ENCODE results near the gene TRIM9. TPM values are rescaled to one million over a fixed set of nuclear protein-coding genes. Genes with fewer than 3 reads are reported as not detected.

TRIM9 gene
- total RNA-seq, 1 experiment from 2014 or later, result 0.63 TPM

DNA sequence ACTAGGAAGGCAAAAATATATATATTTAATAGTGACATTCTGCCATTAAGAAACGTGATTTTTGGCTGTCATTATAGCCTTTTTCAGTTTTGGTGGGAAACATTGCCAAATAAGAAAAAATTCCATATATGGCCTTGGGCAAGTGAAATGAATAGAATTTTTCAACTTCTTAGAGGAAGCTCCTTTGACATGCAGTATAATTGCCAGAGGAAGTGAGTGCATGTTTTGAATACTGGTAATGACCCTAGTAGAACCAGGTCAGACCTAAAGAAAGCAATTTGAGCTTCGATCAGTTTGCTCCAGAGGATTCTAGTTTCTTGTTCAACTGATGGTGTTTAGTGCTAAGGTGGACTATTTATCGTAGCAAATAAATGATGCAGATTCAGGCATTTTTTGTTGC is 26.2 kb upstream of the TRIM9 start:
- H3K9ac ChIP-seq (ENCODE audit: low read length), result no peak overlapping the region
- no peak overlapping the region for H2AFZ ChIP-seq (ENCODE audit: low read length)
- H3K4me2 ChIP-seq (ENCODE audit: low read depth, low read length, poor library complexity, severe bottlenecking), result no peak overlapping the region
- no peaks in the 10 kb centered on the region for H4K20me1 ChIP-seq (ENCODE audit: insufficient read depth, low read depth, low read length)
- H3K79me2 ChIP-seq (ENCODE audit: low read length), result no peaks in the 10 kb centered on the region
- no peak overlapping the region for H3K4me3 ChIP-seq (ENCODE audit: low read length)
- DNase-seq, result no peak
- H3K27me3 ChIP-seq (ENCODE audit: low read length), result no peaks in the 10 kb centered on the region
- H3K9me3 ChIP-seq (ENCODE audit: low read length), result no peaks in the 10 kb centered on the region
- H3K27ac ChIP-seq (ENCODE audit: low read length), result no peak overlapping the region
- no peaks in the 10 kb centered on the region for H3K9me2 ChIP-seq (replicated peaks; ENCODE audit: insufficient read depth, low read length)
- no peaks in the 10 kb centered on the region for H3K36me3 ChIP-seq (ENCODE audit: insufficient read depth, low read length)
- H3K4me1 ChIP-seq (ENCODE audit: low read length), result no peaks in the 10 kb centered on the region

DNA sequence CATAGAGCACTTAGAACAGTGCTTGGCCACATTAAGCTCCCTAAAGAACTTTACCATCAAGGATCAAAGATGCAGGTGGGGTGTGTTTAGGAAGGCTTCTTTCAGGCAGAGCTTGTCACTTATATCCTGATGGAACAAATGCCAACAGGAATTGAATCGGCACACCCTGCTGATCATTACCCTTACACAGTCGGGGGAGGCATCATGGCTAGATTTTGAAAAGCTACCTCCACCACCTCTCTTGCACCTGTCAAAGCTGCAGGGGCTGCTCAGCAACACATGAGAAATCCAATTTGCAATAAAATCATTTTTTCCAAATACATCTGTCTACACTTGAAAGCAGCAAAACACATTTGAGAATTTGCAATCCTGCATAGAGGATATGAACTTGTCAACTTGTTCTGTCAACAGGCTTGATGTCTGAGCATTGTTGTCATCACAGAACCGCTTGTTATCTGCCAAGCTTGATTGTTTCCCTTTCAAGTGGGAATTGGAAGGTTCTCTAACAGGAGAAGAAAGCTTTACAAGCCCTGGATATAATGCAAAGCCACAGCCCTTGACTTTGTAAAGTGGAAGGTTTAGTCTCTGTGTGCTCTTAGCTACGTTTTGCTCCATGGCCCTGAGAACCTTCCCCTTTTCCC is 24.6 kb upstream of the TRIM9 start:
- H3K9ac ChIP-seq (ENCODE audit: low read length), result no peak overlapping the region
- H3K4me1 ChIP-seq (ENCODE audit: low read length), result no peaks in the 10 kb centered on the region
- no peaks in the 10 kb centered on the region for H3K79me2 ChIP-seq (ENCODE audit: low read length)
- DNase-seq, result no peak
- no peak overlapping the region for H3K4me3 ChIP-seq (ENCODE audit: low read length)
- H4K20me1 ChIP-seq (ENCODE audit: insufficient read depth, low read depth, low read length), result no peaks in the 10 kb centered on the region
- H3K4me2 ChIP-seq (ENCODE audit: low read depth, low read length, poor library complexity, severe bottlenecking), result no peak overlapping the region
- H3K36me3 ChIP-seq (ENCODE audit: insufficient read depth, low read length), result no peaks in the 10 kb centered on the region
- H3K27ac ChIP-seq (ENCODE audit: low read length), result no peak overlapping the region
- H3K27me3 ChIP-seq (ENCODE audit: low read length), result no peaks in the 10 kb centered on the region
- H3K9me2 ChIP-seq (replicated peaks; ENCODE audit: insufficient read depth, low read length), result no peaks in the 10 kb centered on the region
- H2AFZ ChIP-seq (ENCODE audit: low read length), result no peak overlapping the region
- H3K9me3 ChIP-seq (ENCODE audit: low read length), result no peaks in the 10 kb centered on the region

DNA sequence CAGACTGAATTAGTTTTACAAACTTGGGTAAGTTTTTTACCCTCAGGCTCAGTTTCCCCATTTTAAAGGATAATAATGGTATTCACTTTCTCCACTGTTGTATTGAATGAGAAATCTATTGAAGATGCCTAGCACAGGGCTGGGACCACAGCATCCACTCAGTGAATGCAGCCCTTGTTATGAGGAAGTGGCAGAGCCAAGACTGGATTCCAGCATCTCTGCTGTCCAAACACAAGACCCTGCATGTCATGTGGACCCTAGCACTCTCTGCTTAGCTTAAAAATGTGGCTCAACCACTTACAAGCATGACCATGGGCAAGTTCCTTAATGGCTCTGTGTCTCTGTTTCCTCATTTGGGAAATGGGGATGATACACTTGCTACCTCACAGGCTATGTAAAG is 24.1 kb upstream of the TRIM9 start:
- Histone ChIP-seq H3K4me2 (ENCODE audit: low read depth, low read length, poor library complexity, severe bottlenecking) (no peak overlapping the region), H2AFZ (ENCODE audit: low read length) (no peak overlapping the region), H3K27ac (ENCODE audit: low read length) (no peak overlapping the region), H3K27me3 (ENCODE audit: low read length) (no peaks in the 10 kb centered on the region), H3K79me2 (ENCODE audit: low read length) (no peaks in the 10 kb centered on the region), H3K4me1 (ENCODE audit: low read length) (no peaks in the 10 kb centered on the region), H3K9ac (ENCODE audit: low read length) (no peak overlapping the region), H4K20me1 (ENCODE audit: insufficient read depth, low read depth, low read length) (no peaks in the 10 kb centered on the region), H3K4me3 (ENCODE audit: low read length) (no peak overlapping the region), H3K36me3 (ENCODE audit: insufficient read depth, low read length) (no peaks in the 10 kb centered on the region), H3K9me2 (replicated peaks; ENCODE audit: insufficient read depth, low read length) (no peaks in the 10 kb centered on the region), H3K9me3 (ENCODE audit: low read length) (no peaks in the 10 kb centered on the region)
- DNase-seq, result no peak

DNA sequence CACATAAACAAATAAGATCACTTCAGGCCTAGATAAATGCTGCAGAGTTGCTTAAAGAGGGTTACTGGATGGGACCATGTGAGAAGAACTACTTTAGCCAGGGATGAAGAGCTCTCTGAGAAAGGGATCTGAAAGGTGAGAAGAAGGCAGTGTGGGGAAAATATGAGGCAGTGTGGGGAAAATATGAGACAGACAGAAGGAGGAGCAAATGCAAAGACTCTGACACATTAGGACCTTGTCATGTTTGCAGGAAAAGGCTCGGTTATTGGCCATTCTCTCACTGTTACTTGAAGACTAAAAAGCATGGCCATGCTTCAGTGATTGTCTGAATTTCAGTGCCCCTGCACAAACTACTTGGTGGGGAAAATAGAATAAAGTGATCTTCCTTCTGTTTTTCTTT is 22.7 kb upstream of the TRIM9 start:
- H2AFZ ChIP-seq (ENCODE audit: low read length), result no peak overlapping the region
- DNase-seq, result no peak
- no peaks in the 10 kb centered on the region for H3K79me2 ChIP-seq (ENCODE audit: low read length)

DNA sequence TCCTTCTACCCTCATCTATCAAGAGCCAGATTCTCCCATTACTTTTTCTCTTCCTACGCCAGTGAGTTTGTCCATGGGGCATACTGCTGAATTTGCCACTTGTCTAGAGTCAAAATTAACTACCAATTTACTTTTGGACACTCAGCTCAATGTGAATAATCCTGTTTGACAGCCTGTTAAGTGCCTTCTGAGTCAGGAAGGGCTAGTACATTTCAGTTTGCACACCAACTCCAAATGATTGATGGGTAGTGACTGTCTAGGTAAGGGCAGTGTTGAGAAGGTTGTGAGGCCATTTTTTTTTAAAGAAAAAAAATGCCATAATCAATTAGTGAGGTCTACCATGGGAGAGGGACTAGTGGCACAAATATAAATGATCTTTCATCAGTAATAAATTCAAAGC is 21.8 kb upstream of the TRIM9 start:
- no peaks in the 10 kb centered on the region for H4K20me1 ChIP-seq (ENCODE audit: insufficient read depth, low read depth, low read length)
- H3K9me3 ChIP-seq (ENCODE audit: low read length), result no peaks in the 10 kb centered on the region
- H3K9me2 ChIP-seq (replicated peaks; ENCODE audit: insufficient read depth, low read length), result no peaks in the 10 kb centered on the region
- H3K27ac ChIP-seq (ENCODE audit: low read length), result no peak overlapping the region
- H3K79me2 ChIP-seq (ENCODE audit: low read length), result no peaks in the 10 kb centered on the region
- H3K4me3 ChIP-seq (ENCODE audit: low read length), result no peak overlapping the region
- DNase-seq, result no peak
- no peaks in the 10 kb centered on the region for H3K4me1 ChIP-seq (ENCODE audit: low read length)
- no peak overlapping the region for H3K4me2 ChIP-seq (ENCODE audit: low read depth, low read length, poor library complexity, severe bottlenecking)
- H2AFZ ChIP-seq (ENCODE audit: low read length), result no peak overlapping the region
- H3K27me3 ChIP-seq (ENCODE audit: low read length), result no peaks in the 10 kb centered on the region
- no peak overlapping the region for H3K9ac ChIP-seq (ENCODE audit: low read length)
- H3K36me3 ChIP-seq (ENCODE audit: insufficient read depth, low read length), result no peaks in the 10 kb centered on the region

More for the DNA sequence above, 22.7 kb upstream of the TRIM9 start:
- Histone ChIP-seq H3K9me3 (ENCODE audit: low read length) (no peaks in the 10 kb centered on the region), H3K9me2 (replicated peaks; ENCODE audit: insufficient read depth, low read length) (no peaks in the 10 kb centered on the region), H3K27me3 (ENCODE audit: low read length) (no peaks in the 10 kb centered on the region), H3K4me3 (ENCODE audit: low read length) (no peak overlapping the region), H3K4me1 (ENCODE audit: low read length) (no peaks in the 10 kb centered on the region), H3K27ac (ENCODE audit: low read length) (no peak overlapping the region), H3K4me2 (ENCODE audit: low read depth, low read length, poor library complexity, severe bottlenecking) (no peak overlapping the region), H3K9ac (ENCODE audit: low read length) (no peak overlapping the region), H4K20me1 (ENCODE audit: insufficient read depth, low read depth, low read length) (no peaks in the 10 kb centered on the region), H3K36me3 (ENCODE audit: insufficient read depth, low read length) (no peaks in the 10 kb centered on the region)

DNA sequence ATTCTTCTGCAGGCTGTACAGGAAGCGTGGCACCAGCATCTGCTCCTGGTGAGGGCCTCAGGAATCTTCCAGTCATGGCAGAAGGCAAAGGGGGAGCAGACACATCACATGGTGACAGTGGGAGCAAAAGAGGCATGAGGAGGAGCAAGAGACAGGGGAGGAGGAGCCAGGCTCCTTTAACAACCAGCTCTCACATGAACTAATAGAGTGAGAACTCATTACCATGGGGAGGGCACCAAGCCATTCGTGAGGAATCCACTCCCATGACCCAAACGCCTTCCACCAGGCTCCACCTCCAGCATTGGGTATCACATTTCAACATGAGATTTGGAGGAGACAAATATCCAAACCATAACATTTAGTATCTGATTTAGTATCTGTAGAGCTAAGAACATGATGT is 14.7 kb upstream of the TRIM9 start:
- Histone ChIP-seq H2AFZ (ENCODE audit: low read length) (no peak overlapping the region), H4K20me1 (ENCODE audit: insufficient read depth, low read depth, low read length) (no peaks in the 10 kb centered on the region), H3K9me3 (ENCODE audit: low read length) (no peaks in the 10 kb centered on the region), H3K36me3 (ENCODE audit: insufficient read depth, low read length) (no peaks in the 10 kb centered on the region), H3K4me1 (ENCODE audit: low read length) (no peaks in the 10 kb centered on the region), H3K79me2 (ENCODE audit: low read length) (no peaks in the 10 kb centered on the region), H3K27ac (ENCODE audit: low read length) (no peak overlapping the region), H3K9ac (ENCODE audit: low read length) (no peak overlapping the region), H3K4me3 (ENCODE audit: low read length) (no peak overlapping the region), H3K9me2 (replicated peaks; ENCODE audit: insufficient read depth, low read length) (no peaks in the 10 kb centered on the region), H3K4me2 (ENCODE audit: low read depth, low read length, poor library complexity, severe bottlenecking) (no peak overlapping the region), H3K27me3 (ENCODE audit: low read length) (no peaks in the 10 kb centered on the region)
- no peak for DNase-seq

DNA sequence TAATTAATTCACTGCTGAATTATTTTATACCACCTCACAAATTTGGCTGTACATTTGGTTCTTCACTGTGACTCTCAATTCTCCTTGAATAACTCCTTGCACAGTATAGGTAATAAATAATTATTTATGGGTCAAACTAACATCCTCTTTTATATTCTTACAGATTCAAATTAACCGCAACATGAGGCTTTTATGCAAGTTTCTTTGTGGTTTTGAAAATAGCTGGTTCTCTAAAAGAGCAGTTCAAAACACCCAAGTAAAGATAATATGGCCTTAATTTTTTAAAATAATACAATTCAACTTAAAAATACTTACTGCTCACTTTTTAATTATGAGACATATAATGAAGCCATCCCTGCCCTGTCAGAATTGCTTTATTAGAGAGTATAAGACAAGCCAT is 12.9 kb upstream of the TRIM9 start:
- no peaks in the 10 kb centered on the region for H3K4me1 ChIP-seq (ENCODE audit: low read length)
- H3K4me2 ChIP-seq (ENCODE audit: low read depth, low read length, poor library complexity, severe bottlenecking), result no peak overlapping the region
- H3K27ac ChIP-seq (ENCODE audit: low read length), result no peak overlapping the region
- DNase-seq, result no peak
- H3K4me3 ChIP-seq (ENCODE audit: low read length), result no peak overlapping the region
- no peaks in the 10 kb centered on the region for H3K79me2 ChIP-seq (ENCODE audit: low read length)
- H3K27me3 ChIP-seq (ENCODE audit: low read length), result no peaks in the 10 kb centered on the region
- no peaks in the 10 kb centered on the region for H4K20me1 ChIP-seq (ENCODE audit: insufficient read depth, low read depth, low read length)
- H3K9me2 ChIP-seq (replicated peaks; ENCODE audit: insufficient read depth, low read length), result no peaks in the 10 kb centered on the region
- H3K9me3 ChIP-seq (ENCODE audit: low read length), result no peaks in the 10 kb centered on the region
- no peak overlapping the region for H3K9ac ChIP-seq (ENCODE audit: low read length)
- no peak overlapping the region for H2AFZ ChIP-seq (ENCODE audit: low read length)
- no peaks in the 10 kb centered on the region for H3K36me3 ChIP-seq (ENCODE audit: insufficient read depth, low read length)

DNA sequence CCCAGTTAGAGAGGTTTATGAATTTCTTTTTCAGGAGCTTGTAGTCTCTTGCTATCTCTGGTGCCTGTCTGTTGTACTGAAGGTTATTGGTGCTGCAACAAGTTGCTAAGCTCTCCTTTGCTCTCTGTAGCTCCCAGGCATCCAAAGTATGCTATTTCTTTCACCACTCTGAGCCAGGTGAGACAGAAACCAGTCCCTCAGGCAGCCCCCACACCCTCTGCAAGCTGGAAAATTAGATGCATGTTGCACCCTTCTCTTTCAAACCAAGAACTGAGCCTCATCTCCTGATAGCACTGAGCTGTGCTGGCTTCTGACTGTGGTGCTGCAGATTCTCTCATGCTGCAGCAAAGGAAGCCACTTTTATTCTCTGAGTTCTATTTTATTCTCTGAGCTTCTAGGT is 9.6 kb upstream of the TRIM9 start:
- Histone ChIP-seq H3K9me3 (ENCODE audit: low read length) (no peaks in the 10 kb centered on the region), H3K4me2 (ENCODE audit: low read depth, low read length, poor library complexity, severe bottlenecking) (no peak overlapping the region), H3K9ac (ENCODE audit: low read length) (no peak overlapping the region), H3K4me1 (ENCODE audit: low read length) (no peaks in the 10 kb centered on the region), H2AFZ (ENCODE audit: low read length) (no peak overlapping the region), H3K27me3 (ENCODE audit: low read length) (no peaks in the 10 kb centered on the region), H3K4me3 (ENCODE audit: low read length) (no peak overlapping the region), H3K27ac (ENCODE audit: low read length) (no peak overlapping the region), H4K20me1 (ENCODE audit: insufficient read depth, low read depth, low read length) (no peaks in the 10 kb centered on the region), H3K9me2 (replicated peaks; ENCODE audit: insufficient read depth, low read length) (no peaks in the 10 kb centered on the region), H3K36me3 (ENCODE audit: insufficient read depth, low read length) (no peaks in the 10 kb centered on the region), H3K79me2 (ENCODE audit: low read length) (no peaks in the 10 kb centered on the region)
- DNase-seq, result no peak

DNA sequence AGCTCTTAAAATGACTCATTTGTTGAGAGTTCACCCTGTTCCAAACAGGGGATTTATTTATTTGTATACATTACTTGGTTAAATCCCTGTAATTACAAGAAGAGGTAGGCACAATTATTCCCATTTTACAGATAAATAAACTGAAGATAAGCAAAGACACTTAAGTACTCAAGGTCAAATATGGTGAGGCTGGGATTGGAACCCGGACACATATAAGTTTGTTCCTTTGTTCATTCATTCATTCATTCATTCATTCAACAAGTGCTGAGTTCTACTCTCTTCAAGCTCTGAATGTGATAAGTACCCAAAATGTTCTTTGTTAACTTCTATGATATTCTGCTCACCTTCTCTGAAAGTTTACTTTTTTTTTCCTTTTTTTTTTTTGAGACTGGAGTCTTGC is 2.4 kb upstream of the TRIM9 start:
- no peak for DNase-seq

More for the DNA sequence above, 2.4 kb upstream of the TRIM9 start:
- peaks cover 26% of the 10 kb centered on the region for H3K4me1 ChIP-seq (ENCODE audit: low read length)
- no peaks in the 10 kb centered on the region for H3K9me3 ChIP-seq (ENCODE audit: low read length)
- no peak overlapping the region for H3K27ac ChIP-seq (ENCODE audit: low read length)
- no peaks in the 10 kb centered on the region for H3K79me2 ChIP-seq (ENCODE audit: low read length)
- H3K4me2 ChIP-seq (ENCODE audit: low read depth, low read length, poor library complexity, severe bottlenecking), result no peak overlapping the region
- H3K9me2 ChIP-seq (replicated peaks; ENCODE audit: insufficient read depth, low read length), result no peaks in the 10 kb centered on the region
- no peaks in the 10 kb centered on the region for H3K36me3 ChIP-seq (ENCODE audit: insufficient read depth, low read length)
- H3K9ac ChIP-seq (ENCODE audit: low read length), result no peak overlapping the region
- no peaks in the 10 kb centered on the region; the same call in 1 of the 2 replicates for H4K20me1 ChIP-seq (ENCODE audit: insufficient read depth, low read depth, low read length)
- no peak overlapping the region for H2AFZ ChIP-seq (ENCODE audit: low read length)
- no peaks in the 10 kb centered on the region; the same call in 1 of the 2 replicates for H3K27me3 ChIP-seq (ENCODE audit: low read length)
- no peak overlapping the region for H3K4me3 ChIP-seq (ENCODE audit: low read length)

Data from Karpas-422 (cell line).